ENCODE measurements around the gene VPS35.
"Not testable (repeated sequence)": the region's sequence is repeated elsewhere in the genome, so short reads cannot be mapped to it uniquely, and the experiment has no call there.

GRCh38 chr16:46624862-46625261 lies 64.1 kb downstream of the VPS35 start:
- not testable (repeated sequence) for TF ChIP-seq ZBTB11 (tag by site-specific recombination; conservative IDR thresholded peaks at IDR 0.05; ENCODE audit: low read depth); YY1 (tag by site-specific recombination; IDR thresholded peaks at IDR 0.05); REST (tag by site-specific recombination; IDR thresholded peaks at IDR 0.05); ZNF274 (IDR thresholded peaks at IDR 0.05; ENCODE audit: low read length); ZNF274 (tag by site-specific recombination; IDR thresholded peaks at IDR 0.05; ENCODE audit: borderline replicate concordance); ZNF18 (tag by site-specific recombination; IDR thresholded peaks at IDR 0.05); EGR2 (tag by site-specific recombination; IDR thresholded peaks at IDR 0.05; ENCODE audit: low read depth); MZF1 (tag by site-specific recombination; IDR thresholded peaks at IDR 0.05; ENCODE audit: borderline replicate concordance); CTCF (tag by site-specific recombination; IDR thresholded peaks at IDR 0.05)
